Upper lobe of left lung (tissue), 6 donors: ENCODE data around the gene CCT8L2. TPM values are rescaled to one million over a fixed set of nuclear protein-coding genes. Genes with fewer than 3 reads are reported as not detected.
"Not testable (repeated sequence)": the region's sequence is repeated elsewhere in the genome, so short reads cannot be mapped to it uniquely, and the experiment has no call there.

Experiments used
- ATAC-seq, 2 donors: fragments of 200-7000 bp; cut with Tn5 transposase; one replicate each; pipeline ENCODE4 v1.9.1; 2022; ENCODE audit warnings: mild to moderate bottlenecking in 2 of 2, moderate library complexity in 2 of 2; ENCODE audit not compliant: low FRiP score in 2 of 2
- DNase-seq, 2 donors: peaks; one replicate each; pipeline ENCODE4 v3.0.0-alpha.2; 2019 to 2020
- H3K27ac ChIP-seq, 4 donors: fragments of 200-600 bp; sonication (generic); one replicate each; pipeline ENCODE4 v1.5.1; 2016 to 2019
- H3K27me3 ChIP-seq, 4 donors: fragments of 200-600 bp; sonication (generic); one replicate each; pipeline ENCODE4 v1.5.1; 2017 to 2019
- H3K36me3 ChIP-seq, 4 donors: fragments of 200-600 bp; sonication (generic); one replicate each; pipeline ENCODE4 v1.5.1; 2016 to 2019
- H3K4me1 ChIP-seq, 4 donors: fragments of 200-600 bp; sonication (generic); one replicate each; pipeline ENCODE4 v1.5.1; 2018 to 2019
- H3K4me3 ChIP-seq, 4 donors: fragments of 200-600 bp; sonication (generic); one replicate each; pipeline ENCODE4 v1.5.1; 2017 to 2019; ENCODE audit warnings: mild to moderate bottlenecking in 2 of 4, moderate library complexity in 1 of 4
- H3K9me3 ChIP-seq, 4 donors: fragments of 200-600 bp; sonication (generic); one replicate each; pipeline ENCODE4 v1.5.1; 2018 to 2019
- EP300 ChIP-seq, 4 donors: sonication (generic); formaldehyde crosslinking; IDR thresholded peaks; one replicate each; pipeline ENCODE4 v1.5.1; 2017; ENCODE audit warnings: antibody characterized with exemption in 4 of 4, control low read depth in 2 of 4
- POLR2AphosphoS5 ChIP-seq, 2 donors: sonication (generic); formaldehyde crosslinking; IDR thresholded peaks; one replicate each; pipeline ENCODE4 v1.5.1; 2017; ENCODE audit warnings: antibody characterized with exemption in 2 of 2
- WGBS, 2 donors: methylation state at CpG; one replicate each; pipeline ENCODE4 v1.1.5; 2017 to 2018; 5-methylcytosine and 5-hydroxymethylcytosine counted together
- total RNA-seq, 6 donors: library from RNA; depleted of rRNA in 4 of 6; stranded (reverse); fragments of >200 nt in 4 of 6; gene quantifications; one replicate each; pipeline versions ENCODE4 v1.1.0 to v1.2.1, GENCODE V29; 2016 to 2021
- donor health status: DM: no; HTN: no; CAD: no; lungs with moderate emphysema.
- donor health status: DM: no; HTN: yes; CAD: no; lungs with severe emphysema.

Gene CCT8L2
- total RNA-seq, 6 donors from 2014 or later = not detected

GRCh38 chr22:16559056-16559955 lies 33.3 kb downstream of the CCT8L2 start:
- H3K27ac ChIP-seq = no peak overlapping the region
- WGBS, 2 donors = 86% methylated on average over 1 of the region's 3 CpGs; no CpG with 5 or more reads in 1 of the 2 donors
- ATAC-seq = no peak
- DNase-seq = peak in 1 of 2 donors; percentile 68
- H3K27me3 ChIP-seq = no peaks in the 10 kb centered on the region
- H3K4me3 ChIP-seq = no peak overlapping the region
- peaks cover 0 to 5% (median 0%) of the 10 kb centered on the region in 4 donors for H3K9me3 ChIP-seq
- H3K36me3 ChIP-seq = no peaks in the 10 kb centered on the region
- H3K4me1 ChIP-seq = no peaks in the 10 kb centered on the region
- TF ChIP-seq POLR2AphosphoS5 (IDR thresholded peaks at IDR 0.05) (no peak), EP300 (IDR thresholded peaks at IDR 0.05) (no peak)

GRCh38 chr22:16558376-16558945 lies 34.1 kb downstream of the CCT8L2 start:
- H3K4me1 ChIP-seq, H3K36me3 ChIP-seq, H3K9me3 ChIP-seq, H3K27ac ChIP-seq, H3K4me3 ChIP-seq, H3K27me3 ChIP-seq, ATAC-seq: not testable (repeated sequence)
- DNase-seq = peak in 1 of 2 donors; percentile 68
- no CpG with 5 or more reads among the region's 4 CpGs for WGBS, 2 donors

DNA sequence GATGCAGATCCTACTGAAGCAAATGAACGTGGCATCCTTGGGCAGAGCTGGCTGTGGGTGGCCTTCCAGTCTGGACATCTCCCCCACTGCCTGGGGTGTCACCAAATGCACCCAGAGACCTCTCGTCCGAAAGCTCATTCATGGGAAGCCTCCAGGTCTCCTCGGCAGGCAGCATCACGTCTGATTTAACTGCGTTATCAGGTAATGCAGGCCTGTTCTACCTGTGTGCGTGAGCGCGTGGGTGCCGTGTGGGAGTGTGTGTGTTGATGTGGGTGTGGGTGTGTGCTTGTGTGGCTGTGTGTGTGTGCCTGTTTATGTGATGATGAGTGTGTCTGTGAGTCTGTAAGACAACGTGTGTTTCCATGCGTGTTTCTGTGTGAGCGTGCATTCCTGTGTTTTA lies 35.1 kb downstream of the CCT8L2 start:
- not testable (repeated sequence) for H3K27ac ChIP-seq, H3K27me3 ChIP-seq, H3K36me3 ChIP-seq, H3K9me3 ChIP-seq, H3K4me3 ChIP-seq, H3K4me1 ChIP-seq, ATAC-seq
- WGBS, 2 donors = 89 to 92% methylated on average over 5 to 13 of the region's 13 CpGs
- DNase-seq = peak in 1 of 2 donors; percentile 40

GRCh38 chr22:16555077-16555994 lies 37.3 kb downstream of the CCT8L2 start:
- H3K4me3 ChIP-seq, ATAC-seq, DNase-seq, H3K36me3 ChIP-seq, H3K9me3 ChIP-seq, H3K27ac ChIP-seq, H3K27me3 ChIP-seq, H3K4me1 ChIP-seq: not testable (repeated sequence)
- WGBS, 2 donors = 84 to 86% methylated on average over 8 of the region's 8 CpGs

DNA sequence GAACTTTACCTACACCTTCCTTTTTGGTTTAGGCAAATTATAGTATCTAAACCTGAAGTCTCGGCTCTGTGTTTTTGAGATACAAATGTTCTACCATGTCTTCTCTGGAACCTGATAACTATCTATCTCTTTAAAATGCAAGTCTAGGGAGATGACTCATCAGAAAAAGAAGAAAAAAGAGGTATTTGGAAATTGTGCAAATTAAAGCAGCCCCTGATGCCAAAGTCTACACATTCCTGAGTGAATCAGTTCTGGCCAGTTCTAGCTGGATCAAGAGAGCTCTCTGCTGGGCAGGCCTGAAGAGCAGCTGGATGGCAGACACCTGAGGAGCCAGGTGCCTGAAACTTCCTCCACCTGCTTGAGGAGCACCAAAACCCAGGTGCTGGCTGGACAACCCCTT lies 49.3 kb downstream of the CCT8L2 start:
- not testable (repeated sequence) for H3K27ac ChIP-seq, H3K27me3 ChIP-seq, DNase-seq, ATAC-seq, H3K36me3 ChIP-seq, H3K9me3 ChIP-seq, H3K4me1 ChIP-seq, H3K4me3 ChIP-seq
- 83 to 94% methylated on average over 1 of the region's 1 CpG for WGBS, 2 donors

Other genes with a start within 250 kb of the CCT8L2 start
- gene XKR3, start 232.6 kb upstream of the CCT8L2 start, total RNA-seq = not detected